ENCODE data around the gene COX11.

- TF ChIP-seq CTCF (IDR thresholded peaks at IDR 0.05) (no peak), EP300 (IDR thresholded peaks at IDR 0.05) (no peak), POLR2AphosphoS5 (IDR thresholded peaks at IDR 0.05) (no peak)
These were observed 4.1 kb upstream of the COX11 start for GRCh38 chr17:54972406-54973138.
